Measurements from ENCODE around the gene FRMPD1.
"Not testable (repeated sequence)": the region's sequence is repeated elsewhere in the genome, so short reads cannot be mapped to it uniquely, and the experiment has no call there.

FRMPD1 gene

GRCh38 chr9:37650873-37651768, at the start of gene FRMPD1:
TSS of gene FRMPD1 (plus strand) at chr9:37650954. CDS start at chr9:37692642, 41,688 bp downstream.
- TF ChIP-seq, protein P1, sequence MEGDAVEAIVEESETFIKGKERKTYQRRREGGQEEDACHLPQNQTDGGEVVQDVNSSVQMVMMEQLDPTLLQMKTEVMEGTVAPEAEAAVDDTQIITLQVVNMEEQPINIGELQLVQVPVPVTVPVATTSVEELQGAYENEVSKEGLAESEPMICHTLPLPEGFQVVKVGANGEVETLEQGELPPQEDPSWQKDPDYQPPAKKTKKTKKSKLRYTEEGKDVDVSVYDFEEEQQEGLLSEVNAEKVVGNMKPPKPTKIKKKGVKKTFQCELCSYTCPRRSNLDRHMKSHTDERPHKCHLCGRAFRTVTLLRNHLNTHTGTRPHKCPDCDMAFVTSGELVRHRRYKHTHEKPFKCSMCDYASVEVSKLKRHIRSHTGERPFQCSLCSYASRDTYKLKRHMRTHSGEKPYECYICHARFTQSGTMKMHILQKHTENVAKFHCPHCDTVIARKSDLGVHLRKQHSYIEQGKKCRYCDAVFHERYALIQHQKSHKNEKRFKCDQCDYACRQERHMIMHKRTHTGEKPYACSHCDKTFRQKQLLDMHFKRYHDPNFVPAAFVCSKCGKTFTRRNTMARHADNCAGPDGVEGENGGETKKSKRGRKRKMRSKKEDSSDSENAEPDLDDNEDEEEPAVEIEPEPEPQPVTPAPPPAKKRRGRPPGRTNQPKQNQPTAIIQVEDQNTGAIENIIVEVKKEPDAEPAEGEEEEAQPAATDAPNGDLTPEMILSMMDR (IDR thresholded peaks at IDR 0.05; ENCODE audit: low read depth, low read length, missing control alignments), result no peak
- DNase-seq (ENCODE audit: low read depth), result no peak
- in situ Hi-C loops (cut with HindIII; ENCODE audit: low sequenced_read_pairs), result no loop called here

DNA sequence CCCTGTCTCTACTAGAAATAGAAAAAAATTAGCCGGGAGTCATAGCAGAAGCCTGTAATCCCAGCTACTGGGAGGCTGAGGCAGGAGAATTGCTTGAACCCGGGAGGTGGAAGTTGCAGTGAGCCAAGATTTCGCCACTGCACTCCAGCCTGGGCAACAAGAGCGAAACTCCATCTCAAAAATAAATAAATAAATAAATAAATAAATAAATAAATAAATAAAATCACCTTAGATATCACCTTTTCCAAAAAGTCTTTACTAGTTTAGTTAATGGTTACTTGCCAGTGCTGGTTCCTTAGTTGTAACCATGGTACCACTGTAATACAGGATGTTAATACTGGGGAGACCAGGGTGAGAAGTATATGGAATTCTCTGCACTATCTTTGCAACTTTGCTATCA, 48.7 kb upstream of the FRMPD1 start:
- DNase-seq (ENCODE audit: low read depth); H3K4me3 ChIP-seq (ENCODE audit: low read depth, low read length); in situ Hi-C loops (cut with HindIII; ENCODE audit: low sequenced_read_pairs): not testable (repeated sequence)

More at GRCh38 chr9:37650873-37651768, at the start of gene FRMPD1:
- H3K4me3 ChIP-seq (ENCODE audit: low read depth, low read length), result peak within 1 kb of the TSS; percentile 45

DNA sequence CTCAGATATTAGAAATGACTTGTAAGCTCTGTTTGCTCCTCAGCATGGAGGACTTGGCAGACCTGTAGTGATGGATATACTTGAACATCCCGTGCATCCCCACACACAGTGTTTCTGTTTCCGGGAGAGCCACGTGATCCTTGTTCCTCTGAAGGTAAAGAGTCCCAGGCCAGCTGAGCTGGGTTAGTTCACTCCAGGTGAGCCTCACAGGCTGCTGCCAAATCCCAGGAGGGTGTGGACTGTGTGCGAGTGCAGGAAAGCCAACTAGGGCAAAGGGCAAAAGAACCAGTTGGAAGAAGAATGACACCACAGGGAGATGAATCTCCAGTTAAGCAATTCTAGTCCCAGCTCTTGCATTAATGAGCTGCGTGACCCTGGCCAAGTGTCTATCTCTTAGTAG, 47.9 kb upstream of the FRMPD1 start:
- H3K4me3 ChIP-seq (ENCODE audit: low read depth, low read length), result no peak overlapping the region
- no peak for DNase-seq (ENCODE audit: low read depth)
- TF ChIP-seq, protein P1 (IDR thresholded peaks at IDR 0.05; ENCODE audit: low read depth, low read length, missing control alignments), result no peak
- in situ Hi-C loops (cut with HindIII; ENCODE audit: low sequenced_read_pairs), result no loop called here

GRCh38 chr9:37604296-37604695, 46.5 kb upstream of the FRMPD1 start:
- DNase-seq (ENCODE audit: low read depth), result no peak
- H3K4me3 ChIP-seq (ENCODE audit: low read depth, low read length), result no peak overlapping the region
- in situ Hi-C loops (cut with HindIII; ENCODE audit: low sequenced_read_pairs), result no loop called here
- TF ChIP-seq, protein P1 (IDR thresholded peaks at IDR 0.05; ENCODE audit: low read depth, low read length, missing control alignments), result no peak

DNA sequence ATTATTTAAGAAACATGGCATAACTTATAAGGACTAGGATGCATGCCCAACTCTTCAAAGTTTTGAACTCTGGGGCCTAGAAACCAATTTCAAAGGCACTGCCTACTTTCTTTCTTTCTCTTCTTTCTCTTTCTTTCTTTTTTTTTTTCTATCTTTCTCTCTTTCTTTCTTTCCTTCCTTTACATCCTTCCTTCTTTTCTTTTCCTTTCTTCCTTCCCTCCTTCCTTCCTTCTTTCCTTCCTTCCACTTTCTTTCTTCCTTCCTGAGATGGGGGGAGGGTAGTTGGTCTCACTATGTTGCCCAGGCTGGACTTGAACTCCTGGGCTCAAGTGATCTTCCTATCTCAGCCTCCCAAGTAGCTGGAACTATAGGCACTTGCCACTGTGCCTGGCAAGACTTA, 42.5 kb upstream of the FRMPD1 start:
- in situ Hi-C loops (cut with HindIII; ENCODE audit: low sequenced_read_pairs), result no loop called here
- no peak overlapping the region for H3K4me3 ChIP-seq (ENCODE audit: low read depth, low read length)
- no peak for DNase-seq (ENCODE audit: low read depth)
- TF ChIP-seq, protein P1 (IDR thresholded peaks at IDR 0.05; ENCODE audit: low read depth, low read length, missing control alignments), result no peak

DNA sequence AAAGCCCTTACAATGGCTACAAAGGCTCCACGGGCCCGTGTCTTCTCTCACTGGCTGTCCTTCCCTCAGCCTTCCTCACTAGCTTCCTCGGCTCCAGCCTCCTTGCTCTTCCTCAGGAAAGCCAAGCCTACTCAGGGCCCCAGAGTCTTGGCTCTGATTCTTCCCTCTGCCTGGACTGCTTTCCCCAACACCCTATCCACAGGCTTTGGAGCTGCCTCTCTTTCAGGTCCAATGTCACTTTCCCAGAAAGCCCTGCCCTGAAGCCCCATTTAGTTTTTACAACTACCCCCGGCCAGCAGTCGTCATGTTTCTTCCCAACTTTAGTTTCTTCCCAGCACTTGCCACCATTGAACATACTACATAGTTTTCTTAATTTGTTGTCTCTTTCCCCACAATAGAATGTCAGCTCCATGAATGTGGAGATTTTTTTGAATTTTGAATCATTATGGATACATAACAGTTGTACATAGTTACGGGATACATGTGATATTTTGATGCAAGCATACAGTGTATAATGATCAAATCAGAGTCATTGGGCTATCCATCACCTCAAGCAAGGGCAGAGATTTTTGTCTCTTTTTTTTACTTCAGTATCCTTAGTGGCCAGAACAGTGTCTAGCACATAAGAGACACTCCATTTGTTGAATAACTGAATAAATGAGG, 40.9 kb upstream of the FRMPD1 start:
- no peak overlapping the region for H3K4me3 ChIP-seq (ENCODE audit: low read depth, low read length)
- TF ChIP-seq, protein P1 (IDR thresholded peaks at IDR 0.05; ENCODE audit: low read depth, low read length, missing control alignments), result no peak
- in situ Hi-C loops (cut with HindIII; ENCODE audit: low sequenced_read_pairs), result no loop called here
- DNase-seq (ENCODE audit: low read depth), result no peak

DNA sequence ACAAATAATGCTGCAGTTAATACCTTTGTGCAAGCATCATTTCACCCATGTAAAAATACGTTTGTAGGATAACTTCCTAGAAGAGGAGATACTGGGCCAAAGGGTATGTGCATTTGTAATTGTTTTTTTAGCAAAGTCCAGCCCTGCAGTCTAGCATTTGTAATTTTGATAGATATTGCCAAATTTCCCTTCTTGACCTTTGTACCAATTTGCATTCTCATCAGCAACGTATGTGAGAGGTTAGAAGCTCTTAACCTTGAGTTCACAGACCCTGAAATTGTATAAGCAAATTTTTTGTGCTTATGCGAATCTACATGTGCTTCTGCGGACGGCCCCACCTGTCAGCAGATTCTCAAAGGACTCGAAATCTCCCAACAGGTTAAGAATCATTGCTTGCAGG, 39.7 kb upstream of the FRMPD1 start:
- TF ChIP-seq, protein P1 (IDR thresholded peaks at IDR 0.05; ENCODE audit: low read depth, low read length, missing control alignments), result no peak
- no peak overlapping the region for H3K4me3 ChIP-seq (ENCODE audit: low read depth, low read length)
- no peak for DNase-seq (ENCODE audit: low read depth)
- in situ Hi-C loops (cut with HindIII; ENCODE audit: low sequenced_read_pairs), result no loop called here

All from astrocyte of the cerebellum (primary cell).